Neural progenitor cell (in vitro differentiated cells): ENCODE data around the gene OR5F1. TPM values are rescaled to one million over a fixed set of nuclear protein-coding genes. Genes with fewer than 3 reads are reported as not detected.

Experiments
- DNase-seq: peaks from one replicate; pipeline ENCODE4 v3.0.0-alpha.2; 2016; ENCODE audit warnings: low spot score
- H2AFZ ChIP-seq: fragments of 200-600 bp; sonication (generic); replicated peaks from 2 replicates; pipeline ENCODE4 v1.6.1; 2016; ENCODE audit warnings: antibody characterized with exemption
- H3F3A ChIP-seq: fragments of 200-600 bp; sonication (generic); 2 replicates; pipeline ENCODE4 v1.6.1; 2016; ENCODE audit warnings: antibody characterized with exemption, low read depth
- H3K27ac ChIP-seq: fragments of 200-600 bp; sonication (generic); 2 replicates; pipeline ENCODE4 v1.5.1; 2016; ENCODE audit warnings: mild to moderate bottlenecking
- H3K27me3 ChIP-seq: fragments of 200-600 bp; sonication (generic); 2 replicates; pipeline ENCODE4 v1.6.1; 2016; ENCODE audit warnings: mild to moderate bottlenecking, moderate library complexity
- H3K36me3 ChIP-seq: fragments of 200-600 bp; sonication (generic); 2 replicates; pipeline ENCODE4 v1.5.1; 2016
- H3K4me1 ChIP-seq: fragments of 200-600 bp; sonication (generic); 2 replicates; pipeline ENCODE4 v1.6.1; 2016; ENCODE audit warnings: mixed run types
- H3K4me2 ChIP-seq: fragments of 200-600 bp; sonication (generic); 2 replicates; pipeline ENCODE4 v1.6.1; 2016
- H3K4me3 ChIP-seq: fragments of 200-600 bp; sonication (generic); 2 replicates; pipeline ENCODE4 v1.5.1; 2016
- H3K79me2 ChIP-seq: fragments of 200-600 bp; sonication (generic); 2 replicates; pipeline ENCODE4 v1.6.1; 2016; ENCODE audit warnings: low read depth
- H3K9ac ChIP-seq: fragments of 200-600 bp; sonication (generic); 2 replicates; pipeline ENCODE4 v1.6.1; 2016
- H3K9me3 ChIP-seq: fragments of 200-600 bp; sonication (generic); 2 replicates; pipeline ENCODE4 v1.5.1; 2016; ENCODE audit warnings: low read depth
- H4K20me1 ChIP-seq: fragments of 200-600 bp; sonication (generic); 2 replicates; pipeline ENCODE4 v1.6.1; 2016; ENCODE audit warnings: low read depth
- H3K27ac Mint-ChIP-seq: 3 replicates; pipeline ENCODE4 v1.8.0; 2021; ENCODE audit warnings: mixed read lengths
- H3K27me3 Mint-ChIP-seq: 2 replicates; pipeline ENCODE4 v1.8.0; 2022; ENCODE audit warnings: low read depth, mild to moderate bottlenecking, inconsistent platforms, moderate library complexity, mixed read lengths; ENCODE audit not compliant: insufficient read depth
- H3K36me3 Mint-ChIP-seq: 3 replicates; pipeline ENCODE4 v1.8.0; 2021; ENCODE audit warnings: mixed read lengths
- H3K4me1 Mint-ChIP-seq: 3 replicates; pipeline ENCODE4 v1.8.0; 2021; ENCODE audit warnings: mixed read lengths
- H3K4me3 Mint-ChIP-seq: 3 replicates; pipeline ENCODE4 v1.8.0; 2021; ENCODE audit warnings: mild to moderate bottlenecking, moderate library complexity, mixed read lengths
- H3K9me3 Mint-ChIP-seq: 3 replicates; pipeline ENCODE4 v1.8.0; 2020; ENCODE audit warnings: mixed read lengths
- EZH2 ChIP-seq: fragments of 200-600 bp; sonication (generic); IDR thresholded peaks from 2 replicates; pipeline ENCODE4 v1.6.1; 2017; ENCODE audit warnings: antibody characterized with exemption, mild to moderate bottlenecking, moderate library complexity
- EZH2phosphoT487 ChIP-seq: fragments of 200-600 bp; sonication (generic); IDR thresholded peaks from 2 replicates; pipeline ENCODE4 v1.6.1; 2017; ENCODE audit warnings: antibody characterized with exemption
- total RNA-seq: library from RNA; depleted of rRNA; stranded (reverse); fragments of >200 nt; gene quantifications from 2 replicates; pipeline ENCODE4 v1.2.3, GENCODE V29; 2015; ENCODE audit warnings: low replicate concordance
- TF ChIP-seq, protein P1 (sequence below): fragments of 200-600 bp; sonication (generic); IDR thresholded peaks from 2 replicates; pipeline ENCODE4 v1.5.1; 2017; ENCODE audit warnings: antibody characterized with exemption, mild to moderate bottlenecking

OR5F1 gene
- total RNA-seq = not detected in 2 replicates

GRCh38 chr11:55994525-55994924 lies at the start of gene OR5F1:
Gene OR5F1 (minus strand): TSS chr11:55994625. CDS start chr11:55994625, 0 bp downstream.
- Histone ChIP-seq H4K20me1 (no peaks in the 10 kb centered on the region), H3F3A (no peaks in the 10 kb centered on the region), H3K36me3 (no peaks in the 10 kb centered on the region), H3K27ac (no peak within 1 kb of the TSS), H3K9ac (no peak within 1 kb of the TSS), H3K79me2 (no peaks in the 10 kb centered on the region), H3K4me1 (no peaks in the 10 kb centered on the region), H3K4me3 (no peak within 1 kb of the TSS), H3K9me3 (no peaks in the 10 kb centered on the region), H3K4me2 (no peak within 1 kb of the TSS), H3K27me3 (no peaks in the 10 kb centered on the region), H2AFZ (no peak within 1 kb of the TSS)
- TF ChIP-seq, protein P1, sequence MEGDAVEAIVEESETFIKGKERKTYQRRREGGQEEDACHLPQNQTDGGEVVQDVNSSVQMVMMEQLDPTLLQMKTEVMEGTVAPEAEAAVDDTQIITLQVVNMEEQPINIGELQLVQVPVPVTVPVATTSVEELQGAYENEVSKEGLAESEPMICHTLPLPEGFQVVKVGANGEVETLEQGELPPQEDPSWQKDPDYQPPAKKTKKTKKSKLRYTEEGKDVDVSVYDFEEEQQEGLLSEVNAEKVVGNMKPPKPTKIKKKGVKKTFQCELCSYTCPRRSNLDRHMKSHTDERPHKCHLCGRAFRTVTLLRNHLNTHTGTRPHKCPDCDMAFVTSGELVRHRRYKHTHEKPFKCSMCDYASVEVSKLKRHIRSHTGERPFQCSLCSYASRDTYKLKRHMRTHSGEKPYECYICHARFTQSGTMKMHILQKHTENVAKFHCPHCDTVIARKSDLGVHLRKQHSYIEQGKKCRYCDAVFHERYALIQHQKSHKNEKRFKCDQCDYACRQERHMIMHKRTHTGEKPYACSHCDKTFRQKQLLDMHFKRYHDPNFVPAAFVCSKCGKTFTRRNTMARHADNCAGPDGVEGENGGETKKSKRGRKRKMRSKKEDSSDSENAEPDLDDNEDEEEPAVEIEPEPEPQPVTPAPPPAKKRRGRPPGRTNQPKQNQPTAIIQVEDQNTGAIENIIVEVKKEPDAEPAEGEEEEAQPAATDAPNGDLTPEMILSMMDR = no peak
- TF ChIP-seq EZH2 (no peak), EZH2phosphoT487 (no peak)
- Mint-ChIP-seq H3K36me3 (no peaks in the 10 kb centered on the region), H3K27ac (no peak within 1 kb of the TSS), H3K27me3 (no peaks in the 10 kb centered on the region), H3K4me3 (no peak within 1 kb of the TSS), H3K9me3 (no peaks in the 10 kb centered on the region), H3K4me1 (no peaks in the 10 kb centered on the region)
- DNase-seq = no peak

- DNase-seq = no peak
- Histone ChIP-seq H3K27ac (no peak within 1 kb of the TSS), H3F3A (no peaks in the 10 kb centered on the region), H3K9ac (no peak within 1 kb of the TSS), H3K4me1 (no peaks in the 10 kb centered on the region), H4K20me1 (no peaks in the 10 kb centered on the region), H2AFZ (no peak within 1 kb of the TSS), H3K4me2 (no peak within 1 kb of the TSS), H3K9me3 (no peaks in the 10 kb centered on the region), H3K79me2 (no peaks in the 10 kb centered on the region), H3K27me3 (no peaks in the 10 kb centered on the region), H3K4me3 (no peak within 1 kb of the TSS), H3K36me3 (no peaks in the 10 kb centered on the region)
- no peaks in the 10 kb centered on the region for H3K4me1 Mint-ChIP-seq
- no peak for TF ChIP-seq EZH2
- TF ChIP-seq EZH2phosphoT487 = no peak
- TF ChIP-seq, protein P1 = no peak
- H3K36me3 Mint-ChIP-seq = no peaks in the 10 kb centered on the region
- H3K4me3 Mint-ChIP-seq = no peak within 1 kb of the TSS
- H3K27me3 Mint-ChIP-seq = no peaks in the 10 kb centered on the region
- no peaks in the 10 kb centered on the region for H3K9me3 Mint-ChIP-seq
- H3K27ac Mint-ChIP-seq = no peak within 1 kb of the TSS
Observed at GRCh38 chr11:56027354-56027753, 32.9 kb upstream of the OR5F1 start, which contains the start of gene OR5AS1. Gene OR5AS1 (plus strand): TSS chr11:56027654. CDS start chr11:56030419, 2,765 bp downstream.

- H3K27me3 Mint-ChIP-seq = no peaks in the 10 kb centered on the region
Observed at GRCh38 chr11:56013805-56014204, 19.4 kb upstream of the OR5F1 start.

More at GRCh38 chr11:56013805-56014204, 19.4 kb upstream of the OR5F1 start:
- Histone ChIP-seq H3K4me3 (no peak overlapping the region), H3K27ac (no peak overlapping the region), H3F3A (no peaks in the 10 kb centered on the region), H3K9me3 (no peaks in the 10 kb centered on the region), H3K4me1 (no peaks in the 10 kb centered on the region), H3K36me3 (no peaks in the 10 kb centered on the region), H3K9ac (no peak overlapping the region), H2AFZ (no peak overlapping the region), H4K20me1 (no peaks in the 10 kb centered on the region), H3K27me3 (no peaks in the 10 kb centered on the region), H3K4me2 (no peak overlapping the region), H3K79me2 (no peaks in the 10 kb centered on the region)
- TF ChIP-seq EZH2phosphoT487 (no peak), EZH2 (no peak)
- TF ChIP-seq, protein P1 = no peak
- no peaks in the 10 kb centered on the region for H3K4me1 Mint-ChIP-seq
- H3K27ac Mint-ChIP-seq = no peak overlapping the region
- no peaks in the 10 kb centered on the region for H3K36me3 Mint-ChIP-seq
- no peak for DNase-seq
- H3K9me3 Mint-ChIP-seq = no peaks in the 10 kb centered on the region
- no peak overlapping the region for H3K4me3 Mint-ChIP-seq
